Retina (tissue), 1 donor: ENCODE data around the gene MEI1.

Experiments used
- DNase-seq: peaks from one replicate; pipeline ENCODE4 v3.0.0-alpha.2; 2016

The MEI1 gene

DNA sequence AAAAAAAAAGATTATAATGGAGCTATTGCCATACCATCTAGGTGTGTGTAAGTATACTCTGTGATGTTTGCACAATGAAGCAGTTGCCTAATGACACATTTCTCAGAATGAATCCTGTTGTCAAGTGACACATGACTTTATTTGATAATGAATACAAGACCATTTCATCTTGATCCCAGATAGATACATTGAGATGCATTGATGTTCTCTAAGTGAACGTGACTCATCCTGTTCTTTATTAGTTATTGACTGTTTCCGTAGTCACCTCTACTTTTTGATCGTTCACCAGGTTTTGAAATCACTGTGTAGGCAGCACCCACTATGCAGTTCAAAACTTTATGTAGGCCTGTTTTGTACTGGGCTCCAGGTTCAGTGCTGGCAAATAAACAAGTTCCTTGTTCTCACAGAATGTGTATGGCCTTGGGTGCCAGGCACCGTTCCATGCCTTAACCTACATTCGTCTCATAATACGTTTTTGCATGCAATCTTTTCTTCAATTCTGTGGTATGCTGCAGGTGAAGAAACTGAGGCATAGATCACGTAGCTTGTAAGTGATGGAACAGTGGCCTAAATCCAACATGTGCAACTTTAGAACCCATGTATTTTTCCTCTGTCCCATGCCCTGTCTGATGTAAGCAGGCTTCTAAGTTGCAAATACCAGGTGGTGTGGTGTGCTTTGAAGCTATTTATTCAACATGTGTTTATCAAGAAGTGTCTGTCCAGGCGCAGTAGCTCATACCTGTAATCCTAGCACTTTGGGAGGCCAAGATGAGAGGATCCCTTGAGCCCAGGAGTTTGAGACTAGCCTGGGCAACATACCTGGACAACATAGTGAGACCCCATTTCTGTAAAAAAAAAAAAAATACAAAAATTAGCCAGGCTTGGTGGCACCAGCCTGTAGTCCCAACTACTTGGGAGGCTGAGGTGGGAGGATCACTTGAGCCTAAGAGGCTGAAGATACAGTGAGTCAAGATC lies 144.0 kb downstream of the MEI1 start:
- DNase-seq, result no peak

DNA sequence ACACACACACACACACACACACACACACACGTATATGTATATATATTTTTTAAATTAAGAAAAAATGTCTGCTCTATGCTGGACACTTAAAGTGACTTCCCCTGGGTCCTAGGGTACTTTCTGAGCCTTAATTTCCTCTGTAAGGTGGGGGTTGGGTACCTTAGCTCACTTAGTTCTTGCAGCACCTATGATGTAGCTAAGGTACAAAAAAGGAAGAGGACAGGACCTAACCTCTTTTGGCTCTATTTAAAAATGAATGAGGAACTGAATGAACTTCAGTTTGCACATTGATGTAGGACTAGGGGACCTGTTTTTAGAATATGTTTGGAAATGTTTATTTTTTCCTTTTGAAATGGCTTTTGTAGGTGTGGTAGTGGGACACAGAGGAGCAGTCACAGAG lies 144.7 kb downstream of the MEI1 start:
- DNase-seq, result no peak

DNA sequence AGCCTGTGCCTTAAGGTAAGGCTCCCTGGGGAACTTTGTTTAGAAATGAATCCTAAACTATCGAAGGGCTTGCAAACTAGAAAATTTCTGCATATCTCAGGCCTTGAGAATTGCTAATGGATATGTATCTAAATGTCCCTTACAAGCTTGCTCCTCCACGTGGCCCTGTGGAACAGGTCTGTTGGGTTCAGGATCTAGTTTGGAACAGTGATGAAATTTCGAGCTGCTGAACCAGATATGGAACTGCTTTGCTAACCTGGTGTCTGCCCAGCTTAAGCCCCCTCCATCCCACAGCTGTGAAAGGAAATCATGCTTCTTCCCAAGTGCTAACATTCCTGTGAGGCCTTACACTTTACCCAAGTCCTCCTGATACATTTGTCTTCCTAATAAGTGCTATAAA lies 145.2 kb downstream of the MEI1 start:
- no peak for DNase-seq

DNA sequence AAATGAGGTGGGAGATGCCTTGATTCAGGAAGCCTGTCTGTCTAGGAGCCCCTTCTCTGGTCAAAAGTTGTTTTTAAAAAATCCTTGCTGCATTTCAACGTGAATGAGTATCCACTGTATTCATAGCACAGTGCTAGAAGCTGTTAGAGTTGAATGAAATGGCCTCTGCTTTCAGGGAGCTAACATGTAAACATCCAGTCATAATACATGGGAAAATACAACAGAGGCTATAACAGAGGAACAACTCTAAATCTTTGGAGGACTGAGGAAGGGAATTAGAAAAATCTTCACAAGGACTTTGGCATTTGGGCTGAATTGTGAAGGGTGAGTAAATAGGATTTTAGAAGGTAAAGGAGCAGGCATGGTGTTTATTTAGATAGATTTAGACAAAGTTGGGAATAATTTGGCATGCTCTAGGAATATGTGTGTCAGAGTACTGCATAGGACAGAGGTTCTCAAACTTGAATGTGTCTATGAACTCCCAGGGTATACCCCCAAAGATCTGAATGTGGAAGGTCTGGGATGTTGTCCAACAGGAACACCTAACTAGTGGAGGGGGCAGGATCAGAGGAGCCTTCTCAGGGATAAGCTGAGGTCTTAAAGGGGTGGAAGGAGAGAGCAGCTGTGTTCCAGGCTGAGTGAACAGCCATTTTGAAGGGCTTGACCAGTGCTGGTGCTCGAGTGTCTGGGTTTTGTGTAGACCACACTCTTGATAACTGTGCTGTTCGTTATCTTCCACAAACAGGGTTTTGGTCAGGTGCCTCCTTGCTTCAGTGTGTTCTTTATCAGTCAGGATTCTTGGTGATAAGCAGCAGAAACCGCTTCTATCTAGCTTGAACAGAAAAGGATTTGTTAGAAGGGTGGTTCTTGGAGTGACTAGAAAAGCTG lies 146.3 kb downstream of the MEI1 start:
- no peak for DNase-seq

DNA sequence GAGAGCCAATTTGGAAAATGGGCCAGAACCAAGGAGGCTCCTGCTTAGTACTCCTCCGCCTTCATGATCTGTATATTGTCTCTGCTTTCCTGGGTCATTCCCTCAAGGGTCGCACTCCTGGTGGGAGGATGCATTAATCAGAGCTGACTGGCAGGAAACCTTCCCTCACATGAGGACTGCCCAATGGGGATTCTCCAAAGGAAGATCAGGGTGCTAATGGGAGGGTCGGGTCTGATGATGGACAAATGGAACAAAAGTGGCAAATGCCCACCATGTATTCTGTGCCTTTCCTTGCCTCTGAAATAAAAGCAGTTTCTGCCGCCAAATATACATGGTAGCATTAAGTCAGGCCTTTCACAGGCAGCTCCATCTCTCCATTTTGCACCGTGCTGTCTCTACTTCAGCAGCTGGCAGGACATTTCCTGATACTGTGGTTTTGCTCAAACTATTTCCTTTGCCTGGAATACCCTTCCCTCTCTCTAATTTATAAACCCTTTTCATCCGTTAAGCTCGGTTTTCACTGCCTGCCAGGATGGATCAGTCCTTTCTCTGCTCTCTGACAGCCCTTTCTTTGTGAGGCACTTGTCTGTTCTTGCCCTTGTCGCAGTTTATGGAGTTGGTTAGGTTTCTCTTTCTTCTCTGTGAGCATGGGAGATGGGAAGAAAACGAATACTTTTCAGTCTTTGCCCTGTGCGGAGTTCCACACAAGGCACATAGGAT lies 147.1 kb downstream of the MEI1 start:
- DNase-seq, result no peak

DNA sequence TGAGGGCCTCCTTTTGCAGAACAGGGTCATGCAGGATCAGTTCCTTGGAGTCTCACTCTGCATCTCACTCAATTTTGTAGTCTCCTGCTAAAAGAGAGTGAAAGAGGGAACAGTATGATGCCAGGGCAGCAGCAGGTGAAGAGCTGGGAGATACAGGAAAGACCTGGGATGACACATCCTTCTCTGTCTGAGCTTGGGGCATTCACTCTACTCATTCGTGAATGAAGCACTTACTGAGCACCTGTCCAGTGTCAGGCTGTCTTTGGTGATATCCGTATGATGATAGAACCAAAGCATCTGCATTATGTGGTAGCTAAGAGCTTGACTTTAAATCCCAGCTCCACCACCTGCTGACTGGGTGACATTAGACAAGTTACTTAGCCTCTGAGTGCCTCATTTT lies 148.0 kb downstream of the MEI1 start:
- no peak for DNase-seq

DNA sequence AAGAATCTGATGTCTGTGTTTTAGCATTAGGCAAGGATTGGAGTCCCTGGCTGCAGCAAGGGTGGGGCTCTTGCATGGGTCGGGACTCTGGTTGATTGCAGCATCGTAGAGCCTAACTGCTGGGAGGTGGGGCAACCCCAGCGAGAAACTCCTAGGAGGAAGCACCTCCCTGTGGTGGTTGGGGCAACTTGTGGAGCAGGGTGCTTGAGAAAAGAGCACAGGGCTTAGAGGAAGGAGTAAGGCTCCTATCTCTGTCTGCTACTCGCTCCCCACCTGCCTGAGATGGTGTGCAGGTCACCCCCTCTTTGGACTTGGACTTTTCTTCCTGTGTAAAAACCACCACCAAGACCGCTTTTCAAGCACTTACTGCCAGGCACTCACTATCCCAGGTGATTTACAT lies 149.2 kb downstream of the MEI1 start:
- no peak for DNase-seq
